HepG2 (cell line): ENCODE measurements around the gene RPLP2. TPM values are rescaled to one million over a fixed set of nuclear protein-coding genes. Genes with fewer than 3 reads are reported as not detected.

Experiments used
- ATF4 ChIP-seq, 2 experiments: fragments of 450-650 bp in 1 of 2; sonication (generic) in 1 of 2; formaldehyde crosslinking; IDR thresholded peaks; 2 replicates each; pipeline versions ENCODE4 v1.5.0 to v1.8.0; 2020 to 2022; ENCODE audit warnings: mild to moderate bottlenecking in 1 of 2, missing genetic modification reagents in 1 of 2
- CC2D1A ChIP-seq: sonication (generic); formaldehyde crosslinking; IDR thresholded peaks from 2 replicates; pipeline ENCODE4 v1.8.1; 2023; ENCODE audit warnings: mild to moderate bottlenecking, missing genetic modification reagents
- ESRRA ChIP-seq: sonication (generic); formaldehyde crosslinking; IDR thresholded peaks from 2 replicates; pipeline ENCODE4 v1.5.1; 2020; ENCODE audit warnings: mild to moderate bottlenecking, low read depth, missing genetic modification reagents
- ETV6 ChIP-seq: sonication (generic); formaldehyde crosslinking; conservative IDR thresholded peaks from 2 replicates; pipeline ENCODE4 v1.4.0; 2020; ENCODE audit warnings: missing genetic modification reagents
- FOXP1 ChIP-seq, 2 experiments: fragments of 450-650 bp in 1 of 2; IDR thresholded peaks; 2 replicates each; pipeline ENCODE4 v1.6.1; 2017 to 2018; ENCODE audit warnings: antibody characterized with exemption in 1 of 2
- GTF2F1 ChIP-seq: fragments of 150-350 bp; IDR thresholded peaks from 2 replicates; pipeline ENCODE4 v1.6.1; 2014; ENCODE audit warnings: low read length
- GTF3A ChIP-seq: sonication (generic); formaldehyde crosslinking; conservative IDR thresholded peaks from 2 replicates; pipeline ENCODE4 v1.4.0; 2020; ENCODE audit warnings: mild to moderate bottlenecking, missing genetic modification reagents
- HNF1A ChIP-seq, 2 experiments: sonication (generic) in 1 of 2; formaldehyde crosslinking in 1 of 2; IDR thresholded peaks; 2 replicates each; pipeline versions ENCODE4 v1.4.0 to v1.6.1; 2016 to 2020; ENCODE audit warnings: borderline replicate concordance in 1 of 2, low read depth in 1 of 2, mild to moderate bottlenecking in 1 of 2, missing genetic modification reagents in 1 of 2
- IRF1 ChIP-seq: sonication (generic); formaldehyde crosslinking; IDR thresholded peaks from 2 replicates; pipeline ENCODE4 v1.4.0; 2020; ENCODE audit warnings: low read depth, mild to moderate bottlenecking, missing genetic modification reagents
- LCORL ChIP-seq, 2 experiments: fragments of 450-650 bp in 1 of 2; sonication (generic) in 1 of 2; formaldehyde crosslinking in 1 of 2; IDR thresholded peaks; 2 replicates each; pipeline versions ENCODE4 v1.5.0 to v1.6.1; 2017 to 2020; ENCODE audit warnings: antibody characterized with exemption in 1 of 2, missing genetic modification reagents in 1 of 2
- MED8 ChIP-seq: sonication (generic); formaldehyde crosslinking; IDR thresholded peaks from 2 replicates; pipeline ENCODE4 v1.8.1; 2023; ENCODE audit warnings: mild to moderate bottlenecking, missing genetic modification reagents; ENCODE audit not compliant: insufficient replicate concordance
- SOX6 ChIP-seq, 2 experiments: fragments of 450-650 bp in 1 of 2; sonication (generic) in 1 of 2; formaldehyde crosslinking in 1 of 2; IDR thresholded peaks; 2 replicates each; pipeline versions ENCODE4 v1.4.0 to v1.6.1; 2017 to 2020; ENCODE audit warnings: antibody characterized with exemption in 1 of 2, mild to moderate bottlenecking in 1 of 2, missing genetic modification reagents in 1 of 2
- TFDP2 ChIP-seq: sonication (generic); formaldehyde crosslinking; IDR thresholded peaks from 2 replicates; pipeline ENCODE4 v1.4.0; 2020; ENCODE audit warnings: missing genetic modification reagents
- ZMAT3 ChIP-seq: sonication (generic); formaldehyde crosslinking; conservative IDR thresholded peaks from 2 replicates; pipeline ENCODE4 v1.7.0; 2021; ENCODE audit warnings: missing genetic modification reagents
- ZNF687 ChIP-seq: sonication (generic); formaldehyde crosslinking; IDR thresholded peaks from 2 replicates; pipeline ENCODE4 v1.5.1; 2020; ENCODE audit warnings: mild to moderate bottlenecking, missing genetic modification reagents, moderate library complexity
- ZNF709 ChIP-seq: sonication (generic); formaldehyde crosslinking; IDR thresholded peaks from 2 replicates; pipeline ENCODE4 v1.5.0; 2020; ENCODE audit warnings: mild to moderate bottlenecking, missing genetic modification reagents
- polyA plus RNA-seq, 8 experiments: library from polyadenylated mRNA; depleted of rRNA in 3 of 8; stranded (reverse) in 7 of 8; unstranded in 1 of 8; fragments of >200 nt; fragmentation: Illumina TruSeq in 4 of 8; extraction: Trizol in 4 of 8; gene quantifications; 2 replicates each; pipeline versions ENCODE4 v1.2.1 to v1.2.3, GENCODE V29; 2011 to 2016; ENCODE audit warnings: low read depth in 4 of 8, missing spikeins in 1 of 8, mixed read lengths in 1 of 8; ENCODE audit not compliant: insufficient read depth in 1 of 8
- total RNA-seq, 5 experiments: library from RNA; depleted of rRNA; stranded (reverse); fragments of >200 nt; fragmentation: Illumina TruSeq; extraction: Trizol; gene quantifications; 2 replicates each; pipeline ENCODE4 v1.2.3, GENCODE V29; 2016; ENCODE audit warnings: low read depth in 1 of 5

RPLP2 gene
- total and polyA plus RNA-seq, 2 of the 13 experiments (the other 11 are each of a cell fraction or from before 2014, with no cell fraction given), result 978 to 2,106 TPM

GRCh38 chr11:796565-797295, 13.0 kb upstream of the RPLP2 start (continued):
- TF ChIP-seq ESRRA (CRISPR knock-in tag) (peak; percentile 33; the same call in 1 of the 2 replicates), ZNF687 (CRISPR knock-in tag) (peak; percentile 45), LCORL (IDR thresholded peaks at IDR 0.05) (no peak), LCORL (CRISPR knock-in tag; IDR thresholded peaks at IDR 0.05) (0 out of 2 replicates have a peak, but pooled peaks have one; percentile 11), GTF2F1 (no peak), GTF3A (CRISPR knock-in tag) (no peak), ATF4 (CRISPR knock-in tag; IDR thresholded peaks at IDR 0.05) (no peak), ZMAT3 (0 out of 2 replicates have a peak, but pooled peaks have one; percentile 19), ZNF709 (CRISPR knock-in tag) (no peak), TFDP2 (no peak), CC2D1A (CRISPR knock-in tag) (no peak), IRF1 (CRISPR knock-in tag) (0 out of 2 replicates have a peak, but pooled peaks have one; percentile 10), HNF1A (IDR thresholded peaks at IDR 0.05; ENCODE audit: low read depth) (no peak), HNF1A (CRISPR knock-in tag; IDR thresholded peaks at IDR 0.05; ENCODE audit: borderline replicate concordance) (no peak), ETV6 (no peak), SOX6 (IDR thresholded peaks at IDR 0.05) (no peak), SOX6 (CRISPR knock-in tag; IDR thresholded peaks at IDR 0.05) (no peak), FOXP1 (IDR thresholded peaks at IDR 0.05) (no peak), FOXP1 (CRISPR knock-in tag; IDR thresholded peaks at IDR 0.05) (no peak), MED8 (CRISPR knock-in tag) (peak; percentile 36)
